ENCODE results near the gene PAK2.

- no peak for TF ChIP-seq CTCF (conservative IDR thresholded peaks at IDR 0.05; ENCODE audit: low read length)
- no peak for TF ChIP-seq EZH2phosphoT487 (IDR thresholded peaks at IDR 0.05; ENCODE audit: borderline replicate concordance, low read depth, low read length)
Observed at GRCh38 chr3:196689941-196690660, 49.6 kb upstream of the PAK2 start.
